HepG2 (cell line): Measurements from ENCODE around the gene MPIG6B. TPM values are rescaled to one million over a fixed set of nuclear protein-coding genes. Genes with fewer than 3 reads are reported as not detected.

Experiments
- EP300 ChIP-seq, 3 experiments: sonication (generic) in 1 of 3; formaldehyde crosslinking in 1 of 3; IDR thresholded peaks; 2 replicates each; pipeline versions ENCODE4 v1.5.1 to v1.6.1; 2011 to 2020; ENCODE audit warnings: low read depth in 2 of 3, low read length in 2 of 3, borderline replicate concordance in 1 of 3, improper control_type of control experiment in 1 of 3, mild to moderate bottlenecking in 1 of 3, missing genetic modification reagents in 1 of 3, moderate library complexity in 1 of 3
- HES4 ChIP-seq: sonication (generic); formaldehyde crosslinking; IDR thresholded peaks from 2 replicates; pipeline ENCODE4 v1.9.0; 2021; ENCODE audit warnings: mild to moderate bottlenecking, missing genetic modification reagents, borderline replicate concordance
- KLF9 ChIP-seq: IDR thresholded peaks from 2 replicates; pipeline ENCODE4 v1.6.1; 2016; ENCODE audit warnings: low read depth
- NFAT5 ChIP-seq: sonication (generic); formaldehyde crosslinking; IDR thresholded peaks from 2 replicates; pipeline ENCODE4 v1.4.0; 2020; ENCODE audit warnings: missing genetic modification reagents
- NFIB ChIP-seq: sonication (generic); formaldehyde crosslinking; IDR thresholded peaks from 2 replicates; pipeline ENCODE4 v1.9.0; 2021; ENCODE audit warnings: missing genetic modification reagents, mild to moderate bottlenecking, borderline replicate concordance
- PBX2 ChIP-seq: IDR thresholded peaks from 2 replicates; pipeline ENCODE4 v1.6.1; 2016; ENCODE audit warnings: control low read depth
- PHF8 ChIP-seq: sonication (generic); formaldehyde crosslinking; IDR thresholded peaks from 2 replicates; pipeline ENCODE4 v1.5.0; 2020; ENCODE audit warnings: missing genetic modification reagents
- SNAPC2 ChIP-seq: sonication (generic); formaldehyde crosslinking; IDR thresholded peaks from 2 replicates; pipeline ENCODE4 v1.8.1; 2022; ENCODE audit warnings: mild to moderate bottlenecking, missing genetic modification reagents
- ZC3H13 ChIP-seq: sonication (generic); formaldehyde crosslinking; IDR thresholded peaks from 2 replicates; pipeline ENCODE4 v1.8.1; 2023; ENCODE audit warnings: mild to moderate bottlenecking, missing genetic modification reagents, moderate library complexity
- ZKSCAN8 ChIP-seq: IDR thresholded peaks from 2 replicates; pipeline ENCODE4 v1.6.1; 2016; ENCODE audit warnings: borderline replicate concordance, missing genetic modification reagents, missing compliant biosample characterization
- ZNF251 ChIP-seq: sonication (generic); formaldehyde crosslinking; IDR thresholded peaks from 2 replicates; pipeline ENCODE4 v1.9.0; 2021; ENCODE audit warnings: mild to moderate bottlenecking, missing genetic modification reagents
- ZNF280B ChIP-seq: sonication (generic); formaldehyde crosslinking; IDR thresholded peaks from 2 replicates; pipeline ENCODE4 v1.5.0; 2020; ENCODE audit warnings: missing genetic modification reagents, mild to moderate bottlenecking, borderline replicate concordance
- ZNF335 ChIP-seq: sonication (generic); formaldehyde crosslinking; IDR thresholded peaks from 2 replicates; pipeline ENCODE4 v1.4.0; 2020; ENCODE audit warnings: missing genetic modification reagents
- ZNF382 ChIP-seq: sonication (generic); formaldehyde crosslinking; IDR thresholded peaks from 2 replicates; pipeline ENCODE4 v1.5.0; 2020; ENCODE audit warnings: missing genetic modification reagents, mild to moderate bottlenecking, borderline replicate concordance
- ZNF503 ChIP-seq: sonication (generic); formaldehyde crosslinking; IDR thresholded peaks from 2 replicates; pipeline ENCODE4 v1.4.0; 2020; ENCODE audit warnings: missing genetic modification reagents
- ZNF546 ChIP-seq: sonication (generic); formaldehyde crosslinking; conservative IDR thresholded peaks from 2 replicates; pipeline ENCODE4 v1.8.1; 2023; ENCODE audit warnings: mild to moderate bottlenecking, missing genetic modification reagents
- ZNF749 ChIP-seq: sonication (generic); formaldehyde crosslinking; IDR thresholded peaks from 2 replicates; pipeline ENCODE4 v1.8.0; 2022; ENCODE audit warnings: mild to moderate bottlenecking, missing genetic modification reagents, moderate library complexity, borderline replicate concordance
- polyA plus RNA-seq, 8 experiments: library from polyadenylated mRNA; depleted of rRNA in 3 of 8; stranded (reverse) in 7 of 8; unstranded in 1 of 8; fragments of >200 nt; fragmentation: Illumina TruSeq in 4 of 8; extraction: Trizol in 4 of 8; gene quantifications; 2 replicates each; pipeline versions ENCODE4 v1.2.1 to v1.2.3, GENCODE V29; 2011 to 2016; ENCODE audit warnings: low read depth in 4 of 8, missing spikeins in 1 of 8, mixed read lengths in 1 of 8; ENCODE audit not compliant: insufficient read depth in 1 of 8
- total RNA-seq, 5 experiments: library from RNA; depleted of rRNA; stranded (reverse); fragments of >200 nt; fragmentation: Illumina TruSeq; extraction: Trizol; gene quantifications; 2 replicates each; pipeline ENCODE4 v1.2.3, GENCODE V29; 2016; ENCODE audit warnings: low read depth in 1 of 5

MPIG6B gene
- total and polyA plus RNA-seq, 2 of the 13 experiments (the other 11 are each of a cell fraction or from before 2014, with no cell fraction given), result not detected

GRCh38 chr6:31702819-31703716, 20.1 kb upstream of the MPIG6B start, which contains the start of gene ABHD16A (continued):
- TF ChIP-seq ZKSCAN8 (CRISPR knock-in tag) (peak; percentile 79; the same call in 1 of the 2 replicates), NFIB (no peak), ZNF335 (CRISPR knock-in tag) (peak; percentile 96), ZNF749 (CRISPR knock-in tag) (peak; percentile 72; the same call in 1 of the 2 replicates), SNAPC2 (CRISPR knock-in tag) (peak; percentile 88; the same call in 1 of the 2 replicates), EP300 (IDR thresholded peaks at IDR 0.05; ENCODE audit: low read depth in 2 of 2, low read length in 2 of 2) (peak; percentile 56 to 79; a peak in 3 of 4 replicates), EP300 (CRISPR knock-in tag; IDR thresholded peaks at IDR 0.05; ENCODE audit: borderline replicate concordance) (no peak), PBX2 (no peak), ZNF503 (CRISPR knock-in tag) (peak; percentile 52; the same call in 1 of the 2 replicates), ZNF251 (CRISPR knock-in tag) (no peak), PHF8 (peak; percentile 92), NFAT5 (CRISPR knock-in tag) (no peak), HES4 (CRISPR knock-in tag) (no peak), KLF9 (CRISPR knock-in tag) (peak; percentile 53), ZC3H13 (peak; percentile 84; the same call in 1 of the 2 replicates), ZNF382 (CRISPR knock-in tag) (no peak), ZNF280B (CRISPR knock-in tag) (peak; percentile 68; the same call in 1 of the 2 replicates), ZNF546 (no peak)
